ENCODE data around the gene TSR2. TPM values are rescaled to one million over a fixed set of nuclear protein-coding genes. Genes with fewer than 3 reads are reported as not detected.
A peak's percentile ranks its signal among the peaks of the same experiment; 100 is the strongest.

TSR2 gene
- total and polyA plus RNA-seq, 7 experiments from 2014 or later, result 33.6 to 78.8 (median 41.7) TPM

DNA sequence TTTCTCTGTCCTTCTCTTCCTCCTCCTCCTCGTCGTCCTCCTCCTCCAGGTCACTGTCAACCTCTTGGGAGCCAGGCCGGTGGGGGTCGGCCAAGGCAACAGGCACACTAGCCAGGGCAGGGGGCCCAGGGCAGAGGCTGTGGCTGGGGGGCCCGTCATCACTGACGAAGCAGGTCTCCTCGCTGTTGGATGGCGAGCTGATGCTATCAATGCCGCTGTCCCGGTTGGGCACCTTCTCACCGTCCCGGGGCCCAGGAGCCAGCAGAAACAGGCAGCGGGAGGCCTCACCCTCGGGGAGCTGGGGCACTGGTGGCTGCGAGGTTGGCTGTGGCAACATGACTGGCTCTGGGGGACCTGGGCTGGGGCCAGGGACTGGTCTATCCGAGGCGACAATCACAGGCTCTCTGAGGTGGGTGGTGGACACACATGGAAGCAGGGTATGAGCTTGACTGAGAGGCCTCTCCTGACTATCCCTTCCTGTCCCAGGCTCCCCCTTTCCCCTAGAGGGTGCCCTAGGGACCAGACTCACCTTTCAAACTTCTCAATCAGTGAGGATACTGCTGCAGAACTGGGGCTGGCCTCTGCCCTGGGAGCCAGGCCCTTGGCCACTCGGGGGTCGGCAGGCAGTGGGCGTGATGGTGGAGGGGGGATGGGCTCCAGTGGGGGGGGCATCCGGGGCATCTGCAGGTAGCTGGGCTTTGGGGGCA lies 30.0 kb downstream of the TSR2 start:
- ATAC-seq, result no peak
- H3K27me3 Mint-ChIP-seq, result no peaks in the 10 kb centered on the region

GRCh38 chrX:54473993-54474859 lies 34.0 kb downstream of the TSR2 start:
- ATAC-seq (no peak), DNase-seq (no peak)
- intact Hi-C loops (cut with micrococcal nuclease), result no loop called here
- H3K4me3 Mint-ChIP-seq, result no peak overlapping the region
- H3K9me3 Mint-ChIP-seq, result peaks cover 0 to 1% (median 0%) of the 10 kb centered on the region in 11 donors
- CTCF ChIA-PET, result no interaction called here
- no peak overlapping the region for H3K27ac Mint-ChIP-seq
- no peaks in the 10 kb centered on the region for H3K4me1 Mint-ChIP-seq
- Histone ChIP-seq H3K27me3 (ENCODE audit: control insufficient read depth in 2 of 2, insufficient read depth in 2 of 2, low read length in 2 of 2) (no peaks in the 10 kb centered on the region), H3K9me3 (ENCODE audit: control insufficient read depth in 2 of 3, low read length in 3 of 3) (no peaks in the 10 kb centered on the region), H3K4me1 (ENCODE audit: control insufficient read depth in 2 of 2, insufficient read depth in 2 of 2, low read length in 2 of 2) (no peaks in the 10 kb centered on the region), H3K27ac (ENCODE audit: low read depth, low read length) (no peak overlapping the region), H3K4me3 (ENCODE audit: low read length) (no peak overlapping the region), H3K36me3 (ENCODE audit: control insufficient read depth in 2 of 3, insufficient read depth in 3 of 3, low read length in 3 of 3) (no peaks in the 10 kb centered on the region)
- POLR2A ChIA-PET, result no interaction called here
- H3K27me3 Mint-ChIP-seq, result no peaks in the 10 kb centered on the region
- H3K36me3 Mint-ChIP-seq, result no peaks in the 10 kb centered on the region

More for the DNA sequence above, 30.0 kb downstream of the TSR2 start:
- H3K9me3 Mint-ChIP-seq, result peaks cover 0 to 1% (median 0%) of the 10 kb centered on the region in 11 donors
- no peaks in the 10 kb centered on the region for H3K36me3 Mint-ChIP-seq
- CTCF ChIA-PET, result no interaction called here
- Histone ChIP-seq H3K9me3 (ENCODE audit: control insufficient read depth in 2 of 3, low read length in 3 of 3) (no peaks in the 10 kb centered on the region), H3K36me3 (ENCODE audit: control insufficient read depth in 2 of 3, insufficient read depth in 3 of 3, low read length in 3 of 3) (no peaks in the 10 kb centered on the region), H3K4me1 (ENCODE audit: control insufficient read depth in 2 of 2, insufficient read depth in 2 of 2, low read length in 2 of 2) (no peaks in the 10 kb centered on the region), H3K27me3 (ENCODE audit: control insufficient read depth in 2 of 2, insufficient read depth in 2 of 2, low read length in 2 of 2) (no peaks in the 10 kb centered on the region), H3K27ac (ENCODE audit: low read depth, low read length) (no peak overlapping the region), H3K4me3 (ENCODE audit: low read length) (no peak overlapping the region)
- no peak for DNase-seq
- POLR2A ChIA-PET, result no interaction called here
- intact Hi-C loops (cut with micrococcal nuclease), result no loop called here
- H3K4me3 Mint-ChIP-seq, result no peak overlapping the region
- no peak overlapping the region for H3K27ac Mint-ChIP-seq
- H3K4me1 Mint-ChIP-seq, result no peaks in the 10 kb centered on the region

- H3K9me3 Mint-ChIP-seq, result no peaks in the 10 kb centered on the region
- H3K36me3 Mint-ChIP-seq, result no peaks in the 10 kb centered on the region
- Histone ChIP-seq H3K9me3 (ENCODE audit: control insufficient read depth in 2 of 3, low read length in 3 of 3) (no peaks in the 10 kb centered on the region), H3K27me3 (ENCODE audit: control insufficient read depth in 2 of 2, insufficient read depth in 2 of 2, low read length in 2 of 2) (no peaks in the 10 kb centered on the region), H3K27ac (ENCODE audit: low read depth, low read length) (no peak overlapping the region), H3K4me3 (ENCODE audit: low read length) (no peak overlapping the region), H3K36me3 (ENCODE audit: control insufficient read depth in 2 of 3, insufficient read depth in 3 of 3, low read length in 3 of 3) (no peaks in the 10 kb centered on the region), H3K4me1 (ENCODE audit: control insufficient read depth in 2 of 2, insufficient read depth in 2 of 2, low read length in 2 of 2) (no peaks in the 10 kb centered on the region)
- ATAC-seq (no peak), DNase-seq (no peak)
- no peaks in the 10 kb centered on the region for H3K4me1 Mint-ChIP-seq
- intact Hi-C loops (cut with micrococcal nuclease), result no loop called here
- ChIA-PET CTCF (no interaction called here), POLR2A (no interaction called here)
- no peak overlapping the region for H3K27ac Mint-ChIP-seq
- peaks cover 0 to 2% (median 0%) of the 10 kb centered on the region in 5 donors for H3K27me3 Mint-ChIP-seq
- H3K4me3 Mint-ChIP-seq, result no peak overlapping the region
These were observed 39.2 kb downstream of the TSR2 start for GRCh38 chrX:54479136-54480111.

DNA sequence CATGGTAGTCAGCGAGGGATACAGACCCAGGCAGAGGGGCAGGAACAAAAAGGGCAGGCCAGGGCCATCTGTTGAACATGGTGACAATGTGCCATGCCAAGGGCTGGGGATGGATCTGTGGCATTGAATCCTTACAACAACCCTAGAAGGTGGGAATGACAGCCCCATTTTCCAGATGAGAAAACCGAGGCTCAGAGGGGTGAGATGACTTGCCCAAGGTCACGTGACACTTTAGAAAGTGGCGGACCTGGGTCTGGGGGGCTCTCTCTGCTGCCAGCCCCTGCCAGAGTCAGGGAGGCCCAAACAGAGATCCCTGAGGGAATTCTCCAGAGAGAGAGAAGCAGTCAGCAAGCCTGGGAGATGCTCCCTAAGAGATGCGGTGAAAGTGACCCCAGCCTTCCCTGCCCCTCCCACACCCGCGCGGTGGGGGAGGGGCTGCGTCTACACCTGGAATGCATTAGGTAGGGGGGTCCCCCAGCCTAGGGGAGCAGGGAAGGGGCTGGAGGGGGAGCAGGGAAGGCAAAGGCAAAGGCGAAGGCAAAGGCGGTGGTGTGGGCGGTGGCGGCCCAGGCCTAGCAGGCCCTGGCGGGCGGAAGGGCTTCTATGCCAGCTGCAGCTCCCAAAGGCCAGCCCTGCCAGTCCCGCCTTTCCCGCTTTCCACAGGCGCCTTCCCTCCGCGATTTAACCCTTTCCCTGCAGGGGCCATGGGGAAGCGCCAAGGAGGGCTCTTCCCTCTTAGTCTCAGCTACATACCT lies 42.8 kb downstream of the TSR2 start:
- no peaks in the 10 kb centered on the region for H3K9me3 ChIP-seq (ENCODE audit: control insufficient read depth in 2 of 3, low read length in 3 of 3)
- H3K27me3 Mint-ChIP-seq, result peaks cover 0 to 4% (median 0%) of the 10 kb centered on the region in 5 donors
- H3K4me1 Mint-ChIP-seq, result no peaks in the 10 kb centered on the region
- no peaks in the 10 kb centered on the region for H3K36me3 Mint-ChIP-seq
- ChIA-PET POLR2A (no interaction called here), CTCF (no interaction called here)
- no peak for ATAC-seq
- DNase-seq, result no peak
- H3K4me3 Mint-ChIP-seq, result no peak overlapping the region
- no peak overlapping the region for H3K4me3 ChIP-seq (ENCODE audit: low read length)
- peak overlapping the region in 1 of 9 donors; percentile 57 for H3K27ac Mint-ChIP-seq
- no peaks in the 10 kb centered on the region for H3K27me3 ChIP-seq (ENCODE audit: control insufficient read depth in 2 of 2, insufficient read depth in 2 of 2, low read length in 2 of 2)
- no peaks in the 10 kb centered on the region for H3K4me1 ChIP-seq (ENCODE audit: control insufficient read depth in 2 of 2, insufficient read depth in 2 of 2, low read length in 2 of 2)
- H3K36me3 ChIP-seq (ENCODE audit: control insufficient read depth in 2 of 3, insufficient read depth in 3 of 3, low read length in 3 of 3), result no peaks in the 10 kb centered on the region
- no peaks in the 10 kb centered on the region for H3K9me3 Mint-ChIP-seq
- intact Hi-C loops (cut with micrococcal nuclease), result no loop called here
- no peak overlapping the region for H3K27ac ChIP-seq (ENCODE audit: low read depth, low read length)

DNA sequence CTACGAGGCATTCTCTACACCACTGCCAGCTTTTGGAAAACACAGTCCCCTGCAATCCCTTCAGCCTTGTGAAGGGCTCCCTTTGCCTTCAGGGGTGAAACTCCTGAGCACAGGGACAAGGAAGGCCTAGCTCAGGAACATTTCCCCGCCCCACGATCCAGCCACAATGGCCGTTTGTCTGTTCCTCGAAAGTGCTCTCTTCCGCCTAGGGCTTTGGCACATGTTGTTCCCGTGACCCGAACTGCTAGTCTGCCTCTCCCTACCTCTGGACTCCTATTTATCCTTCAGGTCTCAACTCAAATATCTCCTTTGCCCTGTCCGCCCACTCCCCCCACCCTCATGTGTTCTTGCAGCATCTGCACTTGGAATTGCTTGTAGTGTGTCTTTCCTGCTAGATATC lies 43.7 kb downstream of the TSR2 start:
- Mint-ChIP-seq H3K27ac (no peak overlapping the region), H3K4me1 (no peaks in the 10 kb centered on the region), H3K9me3 (no peaks in the 10 kb centered on the region), H3K36me3 (no peaks in the 10 kb centered on the region), H3K27me3 (peaks cover 0 to 5% (median 2%) of the 10 kb centered on the region in 5 donors), H3K4me3 (no peak overlapping the region)
- ChIA-PET POLR2A (no interaction called here), CTCF (no interaction called here)
- ATAC-seq, result no peak
- H3K27me3 ChIP-seq (ENCODE audit: control insufficient read depth in 2 of 2, insufficient read depth in 2 of 2, low read length in 2 of 2), result no peaks in the 10 kb centered on the region
- H3K4me1 ChIP-seq (ENCODE audit: control insufficient read depth in 2 of 2, insufficient read depth in 2 of 2, low read length in 2 of 2), result no peaks in the 10 kb centered on the region
- no peaks in the 10 kb centered on the region for H3K9me3 ChIP-seq (ENCODE audit: control insufficient read depth in 2 of 3, low read length in 3 of 3)
- no peak overlapping the region for H3K27ac ChIP-seq (ENCODE audit: low read depth, low read length)
- DNase-seq, result no peak
- intact Hi-C loops (cut with micrococcal nuclease), result no loop called here
- H3K4me3 ChIP-seq (ENCODE audit: low read length), result no peak overlapping the region
- H3K36me3 ChIP-seq (ENCODE audit: control insufficient read depth in 2 of 3, insufficient read depth in 3 of 3, low read length in 3 of 3), result no peaks in the 10 kb centered on the region

DNA sequence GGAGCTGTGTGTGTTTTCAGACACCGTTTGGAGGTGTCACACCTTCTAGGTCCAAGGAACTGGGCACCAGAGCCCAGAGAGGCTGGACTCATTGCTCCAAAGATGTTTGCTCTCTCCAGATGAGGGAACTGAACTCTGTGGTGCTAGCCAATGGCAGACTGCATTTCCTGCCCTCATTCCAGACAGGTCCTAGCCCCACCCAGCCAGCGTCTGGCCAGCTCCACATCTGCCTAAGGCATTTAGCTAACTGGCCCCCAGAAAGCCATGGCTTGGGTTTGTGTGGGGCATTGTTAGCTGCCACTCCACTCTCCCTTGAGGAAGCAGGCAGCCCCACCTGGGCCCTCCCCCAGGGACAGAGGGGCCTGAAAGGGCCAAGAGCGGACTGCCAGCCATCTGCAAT lies 44.5 kb downstream of the TSR2 start:
- H3K4me3 ChIP-seq (ENCODE audit: low read length), result no peak overlapping the region
- H3K9me3 Mint-ChIP-seq, result peaks cover 0 to 1% (median 0%) of the 10 kb centered on the region in 11 donors
- H3K4me1 Mint-ChIP-seq, result no peaks in the 10 kb centered on the region
- H3K27ac ChIP-seq (ENCODE audit: low read depth, low read length), result no peak overlapping the region
- no peaks in the 10 kb centered on the region for H3K36me3 ChIP-seq (ENCODE audit: control insufficient read depth in 2 of 3, insufficient read depth in 3 of 3, low read length in 3 of 3)
- POLR2A ChIA-PET, result no interaction called here
- H3K36me3 Mint-ChIP-seq, result no peaks in the 10 kb centered on the region
- peaks cover 0 to 5% (median 2%) of the 10 kb centered on the region in 5 donors for H3K27me3 Mint-ChIP-seq
- intact Hi-C loops (cut with micrococcal nuclease), result no loop called here
- no peaks in the 10 kb centered on the region for H3K27me3 ChIP-seq (ENCODE audit: control insufficient read depth in 2 of 2, insufficient read depth in 2 of 2, low read length in 2 of 2)
- no peaks in the 10 kb centered on the region for H3K4me1 ChIP-seq (ENCODE audit: control insufficient read depth in 2 of 2, insufficient read depth in 2 of 2, low read length in 2 of 2)
- DNase-seq (no peak), ATAC-seq (no peak)
- no peak overlapping the region for H3K27ac Mint-ChIP-seq
- no peak overlapping the region for H3K4me3 Mint-ChIP-seq
- H3K9me3 ChIP-seq (ENCODE audit: control insufficient read depth in 2 of 3, low read length in 3 of 3), result no peaks in the 10 kb centered on the region
- CTCF ChIA-PET, result no interaction called here
